GM11168 (cell line): ENCODE results near the gene TMEM88.

Source experiments
- in situ Hi-C: fragments of 300-500 bp; cut with MboI; formaldehyde crosslinking; loops from one replicate; pipeline ENCODE4 v1.12.0; 2022; ENCODE audit warnings: low sequenced_read_pairs; ENCODE audit not compliant: unreplicated experiment

Gene TMEM88

DNA sequence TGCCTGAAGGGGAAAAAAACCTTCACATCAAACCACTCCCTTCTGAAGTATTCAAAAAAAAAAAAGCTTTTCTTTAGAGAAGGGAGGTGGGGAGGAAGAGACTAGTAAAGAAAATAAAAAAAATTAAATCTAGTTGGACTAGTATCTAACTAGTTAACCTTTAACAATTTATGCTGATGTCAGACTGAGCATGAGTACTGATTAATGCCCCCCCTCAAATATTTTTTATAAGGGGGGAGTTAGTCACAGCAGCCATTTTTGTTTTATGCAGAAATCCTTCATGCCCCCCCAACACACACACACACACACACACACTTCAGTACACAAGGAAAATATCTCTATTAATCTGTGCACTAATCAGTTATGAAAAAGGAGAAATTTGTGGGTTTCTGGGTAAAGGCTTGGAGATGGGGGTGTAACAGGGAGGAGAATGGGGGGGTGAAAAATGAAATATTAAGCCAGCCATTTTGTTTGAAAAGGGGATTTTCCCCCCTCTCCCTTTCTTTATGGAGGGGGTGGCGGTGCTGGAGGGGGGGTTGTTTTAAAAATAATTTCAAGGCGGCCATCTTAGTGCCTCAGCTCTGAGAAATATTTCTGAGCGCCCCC lies 29.0 kb downstream of the TMEM88 start:
- in situ Hi-C loops: no loop called here

DNA sequence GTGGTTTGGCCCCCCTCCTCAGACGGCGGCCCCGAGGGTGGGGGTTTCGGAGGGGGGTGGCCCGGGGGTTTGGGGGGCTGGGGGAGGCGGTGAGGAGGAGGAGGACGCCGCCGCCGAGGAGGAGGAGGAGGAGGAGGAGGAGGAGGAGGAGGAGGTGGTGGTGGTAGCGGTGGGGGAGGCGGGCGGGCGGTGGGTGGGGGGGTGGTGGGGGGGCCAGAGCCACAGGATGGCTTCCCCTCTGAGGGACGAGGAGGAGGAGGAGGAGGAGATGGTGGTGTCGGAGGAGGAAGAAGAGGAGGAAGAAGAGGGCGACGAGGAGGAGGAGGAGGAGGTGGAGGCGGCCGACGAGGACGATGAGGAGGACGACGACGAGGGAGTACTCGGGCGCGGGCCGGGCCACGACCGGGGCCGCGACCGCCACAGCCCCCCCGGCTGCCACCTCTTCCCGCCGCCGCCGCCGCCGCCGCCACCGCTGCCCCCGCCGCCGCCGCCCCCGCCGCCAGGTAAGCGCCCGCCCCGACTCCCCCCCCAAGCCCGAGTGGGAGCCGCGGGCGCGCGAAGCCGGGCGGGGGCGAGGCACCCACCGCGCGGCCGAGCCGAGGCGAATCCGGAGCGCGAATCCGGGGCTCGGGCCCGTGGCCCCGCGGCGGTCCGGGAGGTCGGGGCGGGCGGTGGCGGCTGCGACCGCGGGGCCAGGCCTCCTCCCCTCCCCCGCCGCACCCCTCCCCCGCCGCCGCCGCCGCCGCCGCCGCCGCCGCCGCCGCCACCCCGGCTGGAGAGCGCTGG lies 29.9 kb downstream of the TMEM88 start:
- in situ Hi-C loops: no loop called here

DNA sequence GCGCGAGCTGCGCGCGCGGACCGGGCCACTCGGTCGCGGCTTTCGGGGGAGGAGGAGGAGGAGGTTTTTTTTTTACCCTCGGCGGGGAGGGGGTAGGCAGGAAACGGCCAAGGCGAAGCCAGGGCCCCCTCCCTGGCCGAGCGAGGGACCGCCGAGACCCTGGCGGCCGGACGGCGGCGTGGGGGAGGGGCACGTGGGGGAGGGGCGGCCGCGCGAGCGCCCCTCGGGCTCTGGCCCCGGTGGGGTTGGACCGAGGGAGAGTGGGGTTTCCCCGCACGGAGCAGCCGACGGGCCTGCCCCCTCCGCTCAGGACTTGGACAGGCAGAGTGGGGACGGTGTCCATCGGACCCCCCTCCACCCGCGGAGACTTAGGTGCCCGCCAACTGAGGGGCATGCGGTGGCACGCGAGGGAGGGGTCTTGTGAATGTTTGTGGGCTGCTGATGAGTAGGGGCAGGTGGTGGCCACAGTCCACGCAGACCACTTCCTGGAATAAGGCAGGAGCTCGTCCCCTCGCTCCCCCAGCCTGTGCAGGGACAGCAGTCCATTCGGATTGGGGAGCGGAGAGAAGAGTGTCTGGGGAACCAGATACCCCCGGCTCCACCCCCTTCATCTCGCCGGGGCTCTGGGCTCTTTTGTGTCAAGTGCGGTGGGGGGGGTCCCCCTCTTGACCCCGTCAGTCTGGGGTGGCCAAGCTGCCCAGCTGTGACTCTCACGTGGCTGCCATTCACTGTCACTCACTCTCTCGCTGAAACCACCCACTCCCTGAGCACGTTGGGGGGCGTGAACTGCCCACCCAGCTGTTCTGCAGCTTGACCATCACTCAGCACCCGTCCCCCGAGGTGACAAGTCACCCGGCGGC lies 30.7 kb downstream of the TMEM88 start:
- in situ Hi-C loops: no loop called here

DNA sequence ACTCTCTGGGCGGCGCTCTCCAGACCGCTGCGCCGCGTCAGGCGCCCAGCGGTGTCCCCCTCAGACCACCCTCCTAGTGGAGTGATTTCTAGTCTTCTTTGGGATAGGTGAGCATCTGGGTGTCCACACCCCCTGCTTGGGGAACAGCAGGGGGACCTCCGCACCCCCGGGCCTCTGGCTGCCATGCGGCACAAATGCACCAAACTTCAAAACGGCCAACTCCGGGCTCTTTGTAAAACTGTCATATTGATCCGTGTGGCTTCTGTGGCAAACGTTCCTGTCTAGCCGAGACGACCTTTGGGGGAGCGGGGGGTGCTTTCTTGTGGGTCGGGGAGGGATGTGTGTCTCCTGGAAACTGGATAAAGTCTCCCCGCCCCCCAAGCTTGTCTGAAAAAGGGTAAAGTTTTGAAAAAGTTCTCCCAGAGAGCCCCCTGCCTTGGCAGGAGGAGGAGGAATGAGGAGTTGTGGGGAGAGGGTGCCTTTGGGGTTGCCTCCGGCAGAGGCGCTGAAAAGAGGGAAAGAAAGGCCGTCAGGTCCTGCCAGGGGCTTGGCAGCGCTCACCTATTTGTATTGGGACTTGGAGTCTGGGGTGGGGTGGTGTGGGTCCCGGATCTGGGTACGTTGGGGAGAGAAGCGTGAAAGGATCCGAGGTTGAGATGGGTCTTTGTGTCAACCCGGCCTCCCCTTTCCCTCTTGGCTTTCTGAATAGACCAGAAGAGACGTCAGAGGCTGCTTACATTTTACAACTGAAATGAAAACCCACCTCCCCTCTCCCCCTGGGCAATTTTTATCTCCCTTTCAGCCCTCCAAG lies 31.6 kb downstream of the TMEM88 start:
- in situ Hi-C loops: no loop called here

DNA sequence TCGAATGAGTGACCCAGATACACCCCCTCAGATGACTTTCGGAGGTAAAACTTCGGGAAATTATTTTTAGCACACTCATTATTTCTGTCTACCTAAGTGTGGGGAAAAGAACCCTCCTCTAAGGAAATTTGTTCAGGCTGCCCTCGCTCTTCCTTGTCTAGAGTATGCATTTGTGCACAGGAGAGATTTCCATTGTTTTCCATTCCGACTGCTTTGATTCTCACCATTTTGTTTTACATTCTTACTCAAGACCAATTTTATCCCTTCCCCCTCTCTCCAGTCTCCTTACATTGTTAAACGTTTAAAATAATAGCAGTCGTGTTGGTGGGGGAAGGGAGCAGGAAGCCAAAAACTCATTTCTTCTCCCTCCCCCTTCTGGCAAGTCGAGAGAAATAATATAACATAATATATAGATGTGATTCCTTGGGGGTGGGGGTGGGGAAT lies 32.2 kb downstream of the TMEM88 start:
- in situ Hi-C loops: no loop called here

DNA sequence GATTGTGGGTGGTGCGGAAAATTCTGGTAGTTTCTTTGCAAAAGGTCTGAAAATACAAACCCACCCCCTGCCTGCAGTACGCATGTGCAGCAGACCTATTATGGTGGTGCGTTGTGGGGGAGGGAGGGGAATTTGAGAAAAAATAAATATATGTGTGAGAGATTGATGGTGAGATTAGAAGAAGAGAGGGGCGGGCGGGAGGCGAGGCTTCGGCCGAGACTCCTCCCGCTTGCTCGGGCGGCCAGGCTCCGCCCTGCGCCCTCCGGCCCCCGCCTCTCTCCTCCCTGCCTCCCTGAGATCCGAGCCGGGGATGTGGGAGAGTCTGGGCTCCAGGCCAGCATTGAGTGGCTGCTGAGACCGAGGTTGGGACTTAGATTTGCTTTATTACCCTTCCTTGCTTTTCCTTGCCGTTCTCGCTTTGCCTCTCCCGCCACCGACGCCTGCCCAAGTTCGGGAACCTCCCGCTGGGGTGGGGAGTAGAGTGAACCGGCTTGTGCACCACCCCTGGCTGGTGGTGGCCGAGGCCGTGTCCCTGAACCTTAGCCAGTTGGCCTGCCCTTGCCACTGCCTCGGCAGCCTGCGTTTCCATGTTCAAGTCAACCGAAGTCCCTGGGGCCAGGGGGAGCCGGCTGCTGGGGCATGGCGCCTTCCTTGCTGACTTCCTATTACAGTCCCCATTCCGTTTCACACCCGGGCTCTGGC lies 32.8 kb downstream of the TMEM88 start:
- in situ Hi-C loops: no loop called here

DNA sequence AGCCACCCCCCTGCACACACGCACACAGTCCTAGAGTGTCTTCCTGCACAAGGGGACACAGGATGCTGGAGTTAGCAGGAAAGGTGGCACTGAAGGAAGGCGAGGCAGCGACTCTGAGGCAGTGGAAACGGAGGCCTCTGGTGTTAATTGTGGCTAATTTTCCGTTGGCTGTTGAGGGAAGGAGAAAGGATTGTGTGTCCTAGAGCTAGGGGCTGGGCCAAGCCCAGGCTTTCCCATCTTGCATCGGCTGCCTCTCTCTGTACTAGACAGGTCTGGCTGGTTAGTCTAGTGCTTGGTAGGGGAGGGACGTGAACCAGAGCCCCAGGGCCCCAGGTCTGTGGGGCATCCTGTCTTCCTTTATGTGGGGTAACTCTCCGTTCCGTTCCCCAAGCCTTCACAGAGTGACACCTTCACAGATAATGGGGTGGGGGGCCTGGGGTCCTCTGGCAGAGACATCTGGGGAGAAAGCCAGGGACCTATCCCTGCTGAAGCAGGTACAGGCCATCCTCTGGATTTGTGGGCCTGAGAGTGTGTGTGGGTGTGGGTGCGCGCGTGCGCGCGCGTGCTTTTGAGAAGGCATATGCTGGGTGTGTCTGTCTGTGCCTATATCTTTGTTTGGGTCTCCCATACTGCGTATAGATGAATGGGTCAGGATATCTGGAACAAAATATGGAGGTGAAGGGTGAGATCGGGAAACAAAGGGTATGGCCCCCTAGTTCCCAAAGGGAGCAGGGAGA lies 33.5 kb downstream of the TMEM88 start, which contains the start of gene CHD3:
CHD3 (plus strand) TSS at position 606 of the 737 bp plus-strand sequence. CDS start 212 bp downstream, outside the sequence.
- in situ Hi-C loops: no loop called here

DNA sequence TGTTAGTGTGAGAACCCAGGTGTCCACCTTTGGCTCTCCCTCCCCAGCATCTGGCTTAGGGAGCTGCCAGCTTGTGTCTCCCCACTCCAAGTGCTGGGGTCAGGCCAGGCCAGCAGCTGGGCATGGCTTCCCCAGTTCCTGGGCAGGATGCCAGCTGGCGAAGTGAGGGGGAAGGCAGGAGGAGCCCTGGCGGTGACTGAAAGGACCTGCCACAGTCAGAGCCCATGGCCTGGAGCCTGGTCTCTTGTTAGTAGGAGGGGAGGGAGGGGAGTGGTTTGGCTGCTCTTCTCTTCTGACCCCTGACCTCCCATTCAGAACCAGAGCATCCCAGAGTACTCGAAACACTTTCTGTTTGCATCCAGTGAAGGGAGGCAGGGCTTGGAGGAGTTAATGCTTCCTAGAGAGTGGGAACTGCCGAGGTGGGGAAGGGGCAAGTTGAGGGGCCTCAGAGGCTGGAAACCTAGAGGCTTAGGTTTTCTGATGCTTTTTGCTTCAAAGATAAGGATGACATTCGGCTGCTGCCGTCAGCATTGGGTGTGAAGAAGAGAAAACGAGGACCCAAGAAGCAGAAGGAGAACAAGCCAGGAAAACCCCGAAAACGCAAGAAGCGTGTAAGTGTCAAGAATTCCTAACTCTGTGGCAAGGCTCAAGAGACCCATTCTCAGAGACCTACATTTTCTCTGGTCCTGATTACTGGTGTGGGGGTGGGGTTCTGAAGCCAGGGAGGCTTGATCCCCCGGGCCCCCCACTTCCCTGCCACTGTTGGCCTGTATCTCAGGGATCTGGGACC lies 34.5 kb downstream of the TMEM88 start:
- in situ Hi-C loops: no loop called here

DNA sequence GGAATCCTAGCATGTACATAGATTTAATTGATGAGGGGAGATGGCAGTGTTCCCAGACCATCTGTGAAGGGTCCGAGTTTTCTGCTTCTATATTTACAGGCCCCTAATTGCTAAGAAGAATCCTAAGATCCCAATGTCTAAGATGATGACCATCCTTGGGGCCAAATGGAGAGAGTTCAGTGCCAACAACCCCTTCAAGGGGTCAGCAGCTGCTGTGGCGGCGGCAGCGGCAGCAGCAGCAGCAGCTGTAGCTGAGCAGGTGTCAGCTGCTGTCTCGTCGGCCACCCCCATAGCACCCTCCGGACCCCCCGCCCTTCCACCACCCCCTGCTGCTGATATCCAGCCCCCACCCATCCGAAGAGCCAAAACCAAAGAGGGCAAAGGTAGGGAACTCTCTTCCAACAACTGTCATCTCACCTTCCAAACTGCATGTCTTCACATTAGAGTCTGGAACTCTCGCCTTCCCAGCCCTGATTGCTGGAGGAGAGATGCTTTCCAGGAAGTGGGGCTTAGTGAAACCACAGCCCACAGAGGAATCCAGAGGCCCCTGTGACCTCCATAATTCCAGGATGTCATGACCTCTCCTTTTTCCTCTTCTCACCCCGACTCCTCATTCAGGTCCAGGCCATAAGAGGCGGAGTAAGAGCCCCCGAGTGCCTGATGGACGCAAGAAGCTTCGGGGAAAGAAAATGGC lies 38.5 kb downstream of the TMEM88 start:
- in situ Hi-C loops: no loop called here

DNA sequence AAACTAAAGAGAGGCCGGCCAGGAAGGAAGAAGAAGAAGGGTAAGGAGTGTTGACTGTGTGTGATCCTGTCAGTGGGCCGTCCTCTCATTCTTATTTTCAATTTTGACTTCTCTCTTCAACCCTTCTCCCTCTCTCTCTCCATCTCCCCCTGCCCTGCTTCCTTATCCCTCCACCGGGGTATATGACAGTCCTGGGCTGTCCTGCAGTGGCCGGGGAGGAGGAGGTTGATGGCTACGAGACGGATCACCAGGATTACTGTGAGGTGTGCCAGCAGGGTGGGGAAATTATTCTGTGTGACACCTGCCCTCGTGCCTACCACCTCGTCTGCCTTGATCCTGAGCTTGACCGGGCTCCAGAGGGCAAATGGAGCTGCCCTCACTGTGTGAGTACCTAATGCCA lies 39.4 kb downstream of the TMEM88 start:
- in situ Hi-C loops: no loop called here

DNA sequence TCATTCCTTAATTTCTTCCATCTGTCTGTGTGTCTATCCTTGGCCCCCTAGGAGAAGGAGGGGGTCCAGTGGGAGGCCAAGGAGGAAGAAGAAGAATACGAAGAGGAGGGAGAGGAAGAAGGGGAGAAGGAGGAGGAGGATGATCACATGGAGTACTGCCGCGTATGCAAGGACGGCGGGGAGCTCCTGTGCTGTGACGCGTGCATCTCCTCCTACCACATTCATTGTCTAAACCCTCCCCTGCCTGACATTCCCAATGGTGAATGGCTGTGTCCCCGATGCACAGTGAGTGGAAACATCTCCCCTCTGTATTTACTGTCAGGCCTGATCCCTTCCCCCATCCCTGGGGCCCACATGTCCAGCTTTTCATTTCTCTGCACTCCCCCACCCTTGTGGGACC lies 40.0 kb downstream of the TMEM88 start:
- in situ Hi-C loops: no loop called here

DNA sequence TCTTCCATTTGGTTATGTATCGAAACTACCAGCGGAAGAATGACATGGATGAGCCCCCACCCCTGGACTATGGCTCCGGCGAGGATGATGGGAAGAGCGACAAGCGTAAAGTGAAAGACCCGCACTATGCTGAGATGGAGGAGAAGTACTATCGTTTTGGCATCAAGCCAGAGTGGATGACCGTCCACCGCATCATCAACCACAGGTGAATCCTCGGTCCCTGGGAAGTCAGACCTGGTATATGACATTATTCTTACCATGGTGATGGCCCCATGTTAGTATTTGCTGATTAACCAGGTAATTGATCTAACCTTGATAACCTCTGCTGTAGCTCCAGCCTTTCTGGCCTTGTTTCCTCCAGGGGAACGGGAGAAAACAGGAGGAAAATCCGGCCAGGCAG lies 42.2 kb downstream of the TMEM88 start:
- in situ Hi-C loops: no loop called here

DNA sequence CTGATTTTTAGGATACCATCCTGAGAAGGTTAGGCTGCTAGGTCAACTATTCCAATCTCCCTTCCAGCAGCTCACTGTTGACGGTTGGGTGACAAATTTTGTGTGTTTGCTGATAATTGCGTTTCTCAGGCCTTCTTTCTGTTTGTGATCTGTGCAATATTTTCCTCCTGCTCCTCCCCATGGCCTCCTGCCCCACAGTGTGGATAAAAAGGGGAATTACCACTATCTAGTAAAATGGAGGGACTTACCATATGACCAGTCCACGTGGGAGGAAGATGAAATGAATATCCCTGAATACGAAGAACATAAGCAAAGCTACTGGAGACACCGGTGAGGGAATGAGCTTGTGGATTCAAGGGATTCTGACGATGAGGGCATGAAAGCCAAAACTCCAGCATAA lies 42.9 kb downstream of the TMEM88 start:
- in situ Hi-C loops: no loop called here

DNA sequence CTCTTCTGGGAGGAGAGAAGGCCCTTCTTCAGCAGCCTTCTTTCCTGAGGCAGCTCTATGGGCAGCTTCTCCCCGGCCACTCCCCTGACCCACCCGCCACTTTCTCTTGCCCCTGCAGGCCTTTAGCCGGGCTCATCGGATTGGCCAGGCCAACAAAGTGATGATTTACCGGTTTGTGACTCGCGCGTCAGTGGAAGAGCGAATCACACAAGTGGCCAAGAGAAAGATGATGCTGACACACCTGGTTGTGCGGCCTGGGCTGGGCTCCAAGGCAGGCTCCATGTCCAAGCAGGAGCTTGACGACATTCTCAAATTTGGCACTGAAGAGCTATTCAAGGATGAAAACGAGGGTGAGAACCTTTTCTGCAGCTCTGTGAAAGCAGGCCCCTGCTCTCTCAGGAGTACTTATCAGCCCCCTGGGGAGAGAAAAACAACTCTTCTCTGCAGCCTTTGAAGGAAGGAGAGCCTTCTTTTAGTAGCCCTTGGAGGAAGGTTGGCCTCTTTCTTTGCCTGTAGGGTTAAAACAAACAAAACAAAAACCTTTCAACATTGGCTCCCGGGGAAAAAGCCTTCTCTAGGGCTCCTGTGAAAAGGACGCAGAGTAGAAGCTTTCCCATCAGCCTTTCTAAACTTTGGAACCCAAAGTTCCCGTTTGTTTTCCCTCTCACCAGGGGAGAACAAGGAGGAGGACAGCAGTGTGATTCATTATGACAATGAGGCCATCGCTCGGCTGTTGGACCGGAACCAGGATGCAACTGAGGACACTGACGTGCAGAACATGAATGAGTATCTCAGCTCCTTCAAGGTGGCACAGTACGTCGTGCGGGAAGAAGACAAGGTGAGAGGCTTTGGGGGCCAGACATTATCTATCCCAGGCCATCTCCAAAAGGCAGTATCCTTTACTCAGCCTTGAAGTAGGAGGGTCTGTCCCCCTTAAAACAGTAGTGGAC lies 48.6 kb downstream of the TMEM88 start:
- in situ Hi-C loops: no loop called here
